ENCODE measurements around the gene WDR87. TPM values are rescaled to one million over a fixed set of nuclear protein-coding genes. Genes with fewer than 3 reads are reported as not detected.

The WDR87 gene
- total and polyA plus RNA-seq, 2 of the 8 experiments (the other 6 are each of a cell fraction or from before 2014, with no cell fraction given): not detected

DNA sequence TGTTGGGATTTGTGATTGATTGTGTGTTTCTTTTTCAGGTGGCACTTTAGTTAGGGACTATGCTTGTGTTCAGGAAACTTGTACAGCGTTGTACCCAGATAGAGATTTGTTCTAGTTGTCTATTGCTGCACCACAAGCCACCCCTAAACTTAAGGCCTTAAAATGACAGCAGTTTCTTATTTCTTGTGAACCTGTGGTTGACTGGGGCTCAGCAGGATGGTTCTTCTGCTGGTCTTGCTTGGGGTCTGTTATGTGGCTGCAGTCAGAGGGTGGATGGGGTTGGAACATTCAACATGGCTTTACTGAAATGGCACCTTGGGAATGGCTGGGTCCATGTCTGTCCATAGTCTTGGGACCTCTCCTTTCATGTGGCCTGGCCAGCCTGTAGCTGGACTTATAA is 28.9 kb upstream of the WDR87 start:
- peaks cover 0 to 13% (median 4%) of the 10 kb centered on the region in 4 experiments; a peak in 2 of 8 replicates for H3K36me3 ChIP-seq (ENCODE audit: control insufficient read depth in 2 of 4, insufficient read depth in 4 of 4, low read length in 3 of 4)
- DNase-seq (ENCODE audit: low read depth in 1 of 2, low spot score in 2 of 2) (no peak), FAIRE-seq (no peak)
- no peak overlapping the region for H2BK15ac ChIP-seq (ENCODE audit: low read length)
- H4K8ac ChIP-seq (ENCODE audit: extremely low read depth, insufficient read depth, low read length): no peak overlapping the region
- H3K79me1 ChIP-seq (ENCODE audit: low read depth, low read length): peaks cover 24% of the 10 kb centered on the region
- H3K23me2 ChIP-seq (ENCODE audit: low read depth, low read length): peaks cover 5% of the 10 kb centered on the region; the same call in 1 of the 2 replicates
- no peak overlapping the region for H2AK5ac ChIP-seq (ENCODE audit: low read depth, low read length)
- no peak overlapping the region for H4K91ac ChIP-seq (replicated peaks; ENCODE audit: insufficient read length, low read length)
- H2BK120ac ChIP-seq (replicated peaks; ENCODE audit: low read depth, low read length): no peak overlapping the region
- H4K20me1 ChIP-seq (replicated peaks in 1 of 2; ENCODE audit: control insufficient read depth in 1 of 2, insufficient read depth in 2 of 2, low read length in 2 of 2): no peaks in the 10 kb centered on the region
- H2BK20ac ChIP-seq (ENCODE audit: low read length): no peak overlapping the region
- POLR2A ChIA-PET (ENCODE audit: partially characterized antibody): no interaction called here
- no peak overlapping the region for H3K4me2 ChIP-seq (ENCODE audit: insufficient read depth in 1 of 2, low read depth in 2 of 2, low read length in 2 of 2)
- no peak overlapping the region for H2AFZ ChIP-seq (ENCODE audit: low read length)
- no peak overlapping the region for H3K27ac ChIP-seq (ENCODE audit: low read depth, low read length)
- CTCF ChIA-PET (ENCODE audit: partially characterized antibody): no interaction called here
- H3K79me2 ChIP-seq (ENCODE audit: control insufficient read depth in 1 of 2, insufficient read depth in 2 of 2, low read length in 2 of 2): peaks cover 7 to 73% of the 10 kb centered on the region in 2 experiments
- H3K56ac ChIP-seq (replicated peaks; ENCODE audit: insufficient read length, low read depth, low read length): no peak overlapping the region
- no peak overlapping the region for H3K18ac ChIP-seq (ENCODE audit: extremely low read depth, low read length)
- no peak overlapping the region for H2BK5ac ChIP-seq (ENCODE audit: low read depth, low read length)
- H3K4ac ChIP-seq (replicated peaks; ENCODE audit: insufficient read length, low read depth, low read length): no peak overlapping the region
- peaks cover 3 to 9% of the 10 kb centered on the region in 2 experiments; a peak in 2 of 4 replicates for H3K9me3 ChIP-seq (ENCODE audit: insufficient read depth in 2 of 2, low read depth in 1 of 2, low read length in 1 of 2)
- H3K27me3 ChIP-seq (replicated peaks in 1 of 4; ENCODE audit: control insufficient read depth in 3 of 4, extremely low read depth in 1 of 4, insufficient read depth in 3 of 4, low read length in 3 of 4): no peaks in the 10 kb centered on the region
- H3K9ac ChIP-seq (replicated peaks in 1 of 4; ENCODE audit: extremely low read depth in 1 of 4, low read depth in 3 of 4, low read length in 3 of 4): no peak overlapping the region
- H4K5ac ChIP-seq (ENCODE audit: insufficient read length, low read depth, low read length): no peak overlapping the region
- no peak overlapping the region for H3K14ac ChIP-seq (ENCODE audit: insufficient read length)
- no peak overlapping the region for H2BK12ac ChIP-seq (ENCODE audit: low read depth, low read length)
- H3K23ac ChIP-seq (ENCODE audit: insufficient read length): no peak overlapping the region
- 32% methylated on average over 1 of the region's 1 CpG; no CpG with 5 or more reads in 1 of the 2 experiments for WGBS, 2 experiments (ENCODE audit: extremely low coverage in 1 of 2, insufficient coverage in 1 of 2, insufficient read length in 1 of 2, insufficient replicate concordance in 2 of 2, low coverage in 1 of 2, low lambda C conversion rate in 2 of 2, missing lambda C conversion rate in 1 of 2)
- H3K4me1 ChIP-seq (replicated peaks in 1 of 4; ENCODE audit: control insufficient read depth in 3 of 4, insufficient read depth in 4 of 4, low read length in 3 of 4): peaks cover 10 to 29% (median 24%) of the 10 kb centered on the region in 4 experiments
- H3K4me3 ChIP-seq (ENCODE audit: extremely low read depth in 1 of 4, insufficient read depth in 2 of 4, low read depth in 3 of 4, low read length in 4 of 4): no peak overlapping the region
- TF ChIP-seq CEBPB (IDR thresholded peaks at IDR 0.05; ENCODE audit: low read depth, low read length) (no peak), RNF2 (IDR thresholded peaks at IDR 0.05; ENCODE audit: borderline replicate concordance, low read depth, low read length, missing control alignments, poor library complexity, severe bottlenecking) (no peak), TAF1 (IDR thresholded peaks at IDR 0.05; ENCODE audit: low read depth, low read length) (no peak), NRF1 (IDR thresholded peaks at IDR 0.05; ENCODE audit: low read depth, low read length) (no peak), EZH2 (IDR thresholded peaks at IDR 0.05; ENCODE audit: low read depth, low read length, severe bottlenecking) (no peak), KDM4A (IDR thresholded peaks at IDR 0.05; ENCODE audit: low read depth, low read length, severe bottlenecking) (no peak), SIX5 (IDR thresholded peaks at IDR 0.05; ENCODE audit: low read depth, low read length) (no peak), JUND (IDR thresholded peaks at IDR 0.05; ENCODE audit: low read length) (no peak), ASH2L (IDR thresholded peaks at IDR 0.05; ENCODE audit: low read length) (no peak), SIRT6 (IDR thresholded peaks at IDR 0.05; ENCODE audit: low read length) (no peak), SUZ12 (IDR thresholded peaks at IDR 0.05; ENCODE audit: low read length) (no peak)
- TF ChIP-seq, protein P1, sequence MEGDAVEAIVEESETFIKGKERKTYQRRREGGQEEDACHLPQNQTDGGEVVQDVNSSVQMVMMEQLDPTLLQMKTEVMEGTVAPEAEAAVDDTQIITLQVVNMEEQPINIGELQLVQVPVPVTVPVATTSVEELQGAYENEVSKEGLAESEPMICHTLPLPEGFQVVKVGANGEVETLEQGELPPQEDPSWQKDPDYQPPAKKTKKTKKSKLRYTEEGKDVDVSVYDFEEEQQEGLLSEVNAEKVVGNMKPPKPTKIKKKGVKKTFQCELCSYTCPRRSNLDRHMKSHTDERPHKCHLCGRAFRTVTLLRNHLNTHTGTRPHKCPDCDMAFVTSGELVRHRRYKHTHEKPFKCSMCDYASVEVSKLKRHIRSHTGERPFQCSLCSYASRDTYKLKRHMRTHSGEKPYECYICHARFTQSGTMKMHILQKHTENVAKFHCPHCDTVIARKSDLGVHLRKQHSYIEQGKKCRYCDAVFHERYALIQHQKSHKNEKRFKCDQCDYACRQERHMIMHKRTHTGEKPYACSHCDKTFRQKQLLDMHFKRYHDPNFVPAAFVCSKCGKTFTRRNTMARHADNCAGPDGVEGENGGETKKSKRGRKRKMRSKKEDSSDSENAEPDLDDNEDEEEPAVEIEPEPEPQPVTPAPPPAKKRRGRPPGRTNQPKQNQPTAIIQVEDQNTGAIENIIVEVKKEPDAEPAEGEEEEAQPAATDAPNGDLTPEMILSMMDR (IDR thresholded peaks at IDR 0.05; ENCODE audit: control extremely low read depth in 1 of 3, insufficient read depth in 1 of 3, low read depth in 1 of 3, low read length in 3 of 3): no peak

All from H1 (cell line).